Esophagus mucosa (tissue), 1 donor: ENCODE results near the gene PTTG1IP. TPM values are rescaled to one million over a fixed set of nuclear protein-coding genes. Genes with fewer than 3 reads are reported as not detected.
A peak's percentile ranks its signal among the peaks of the same experiment; 100 is the strongest.

ENCODE experiments used
- ATAC-seq: fragments of 200-7000 bp; cut with Tn5 transposase; one replicate; pipeline ENCODE4 v1.9.1; 2020
- total RNA-seq: library from RNA; stranded (reverse); gene quantifications from one replicate; pipeline ENCODE4 v1.2.4, GENCODE V29; 2023
- donor health status: DM: yes; HTN: yes; CAD: no.

The PTTG1IP gene
- total RNA-seq, 1 donor from 2014 or later = 67.1 TPM

GRCh38 chr21:44819283-44820243, 53.9 kb downstream of the PTTG1IP start:
- no peak for ATAC-seq

GRCh38 chr21:44818640-44819011, 54.9 kb downstream of the PTTG1IP start:
- ATAC-seq = no peak

GRCh38 chr21:44817914-44818639, 55.4 kb downstream of the PTTG1IP start, which contains the start of gene SUMO3:
Gene SUMO3, minus strand, starts transcription at chr21:44818062. Its CDS starts 94 bp downstream, at chr21:44817968.
- ATAC-seq = peak; percentile 73

- peak; percentile 96 for ATAC-seq
These were observed 56.0 kb downstream of the PTTG1IP start for GRCh38 chr21:44817506-44817880.

GRCh38 chr21:44816761-44817505, 56.6 kb downstream of the PTTG1IP start:
- ATAC-seq = peak; percentile 9

- no peak for ATAC-seq
These were observed 57.5 kb downstream of the PTTG1IP start for GRCh38 chr21:44815852-44816628.

- no peak for ATAC-seq
These were observed 58.3 kb downstream of the PTTG1IP start for GRCh38 chr21:44815225-44815624.

GRCh38 chr21:44814498-44815023, 58.9 kb downstream of the PTTG1IP start:
- ATAC-seq = no peak

GRCh38 chr21:44813727-44814126, 59.8 kb downstream of the PTTG1IP start:
- no peak for ATAC-seq

GRCh38 chr21:44813149-44813548, 60.3 kb downstream of the PTTG1IP start:
- ATAC-seq = no peak

GRCh38 chr21:44812640-44813039, 60.9 kb downstream of the PTTG1IP start:
- ATAC-seq = no peak

- ATAC-seq = no peak
These were observed 62.7 kb downstream of the PTTG1IP start for GRCh38 chr21:44810779-44811178.

GRCh38 chr21:44805859-44806258, 67.6 kb downstream of the PTTG1IP start:
- no peak for ATAC-seq

GRCh38 chr21:44805226-44805625, 68.3 kb downstream of the PTTG1IP start:
- no peak for ATAC-seq

- no peak for ATAC-seq
These were observed 68.7 kb downstream of the PTTG1IP start for GRCh38 chr21:44804762-44805161.

GRCh38 chr21:44803651-44804050, 69.8 kb downstream of the PTTG1IP start:
- ATAC-seq = no peak

- ATAC-seq = peak; percentile 21
These were observed 70.9 kb downstream of the PTTG1IP start for GRCh38 chr21:44802396-44803153.

GRCh38 chr21:44801468-44802395, 71.8 kb downstream of the PTTG1IP start, which contains the start of gene UBE2G2:
Gene UBE2G2, minus strand, starts transcription at chr21:44801820. Its CDS starts 72 bp downstream, at chr21:44801748.
- ATAC-seq = peak; percentile 88

- peak; percentile 50 for ATAC-seq
These were observed 72.5 kb downstream of the PTTG1IP start for GRCh38 chr21:44800971-44801467.
